Right ventricle myocardium superior (tissue), 1 donor: ENCODE measurements around the gene ELK4. TPM values are rescaled to one million over a fixed set of nuclear protein-coding genes. Genes with fewer than 3 reads are reported as not detected.

ENCODE experiments used
- ATAC-seq: fragments of 200-7000 bp; cut with Tn5 transposase; one replicate; pipeline ENCODE4 v1.9.1; 2020; ENCODE audit warnings: mild to moderate bottlenecking; ENCODE audit not compliant: poor library complexity
- DNase-seq: peaks from one replicate; pipeline ENCODE4 v3.0.0-alpha.2; 2020
- intact Hi-C: fragments of 100-400 bp; cut with DNase I; formaldehyde crosslinking; loops from one replicate; pipeline ENCODE4 v1.11.2; 2022
- total RNA-seq: library from RNA; stranded (reverse); fragmentation: NEBNext Ultra II Directional; extraction: Animal tissue kit (Norgen Biotek cat#: 25700); gene quantifications from one replicate; pipeline ENCODE4 v1.2.1, GENCODE V29; 2021
- donor health status: DM: no; HTN: yes; CAD: no; lungs with severe emphysema.

The ELK4 gene
- total RNA-seq, 1 donor from 2014 or later = 31.1 TPM

DNA sequence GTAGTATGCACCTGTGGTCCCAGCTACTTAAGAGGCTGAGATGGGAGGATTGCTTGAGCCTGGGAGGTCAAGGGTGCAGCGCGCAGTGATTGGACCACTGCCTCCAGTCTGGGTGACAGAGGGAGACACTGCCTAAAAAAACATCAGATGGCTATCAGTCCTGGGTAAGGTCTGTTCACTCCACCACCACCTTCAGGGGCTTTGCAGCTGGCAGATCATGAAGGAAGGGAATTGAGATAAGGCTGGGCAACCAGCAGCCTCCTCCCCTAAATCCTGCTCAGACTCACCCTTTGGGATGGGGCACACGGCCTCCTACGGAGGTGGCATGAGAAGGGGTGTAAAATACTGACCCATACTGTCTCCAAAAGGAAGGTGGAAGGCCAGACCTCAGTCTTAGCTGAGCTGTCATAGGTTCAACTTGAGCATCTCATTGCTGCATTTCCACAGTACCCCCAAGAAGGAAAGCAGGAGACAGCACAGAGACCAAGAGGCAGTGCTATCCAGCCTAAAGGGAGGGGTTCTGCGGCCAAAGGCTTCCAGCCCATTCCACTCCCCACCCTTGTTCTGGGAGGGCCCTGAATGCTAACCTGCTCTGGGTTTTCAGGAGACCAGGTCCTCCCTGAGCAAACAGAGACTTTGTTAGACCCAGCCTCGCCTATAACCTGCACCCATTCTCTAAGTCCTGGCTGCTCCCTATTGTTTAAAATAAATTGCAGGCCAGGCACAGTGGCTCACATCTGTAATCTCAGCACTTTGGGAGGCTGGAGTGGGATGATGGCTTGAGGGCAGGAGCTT, 34.8 kb upstream of the ELK4 start:
- ATAC-seq = no peak
- no peak for DNase-seq
- intact Hi-C loops = no loop called here

DNA sequence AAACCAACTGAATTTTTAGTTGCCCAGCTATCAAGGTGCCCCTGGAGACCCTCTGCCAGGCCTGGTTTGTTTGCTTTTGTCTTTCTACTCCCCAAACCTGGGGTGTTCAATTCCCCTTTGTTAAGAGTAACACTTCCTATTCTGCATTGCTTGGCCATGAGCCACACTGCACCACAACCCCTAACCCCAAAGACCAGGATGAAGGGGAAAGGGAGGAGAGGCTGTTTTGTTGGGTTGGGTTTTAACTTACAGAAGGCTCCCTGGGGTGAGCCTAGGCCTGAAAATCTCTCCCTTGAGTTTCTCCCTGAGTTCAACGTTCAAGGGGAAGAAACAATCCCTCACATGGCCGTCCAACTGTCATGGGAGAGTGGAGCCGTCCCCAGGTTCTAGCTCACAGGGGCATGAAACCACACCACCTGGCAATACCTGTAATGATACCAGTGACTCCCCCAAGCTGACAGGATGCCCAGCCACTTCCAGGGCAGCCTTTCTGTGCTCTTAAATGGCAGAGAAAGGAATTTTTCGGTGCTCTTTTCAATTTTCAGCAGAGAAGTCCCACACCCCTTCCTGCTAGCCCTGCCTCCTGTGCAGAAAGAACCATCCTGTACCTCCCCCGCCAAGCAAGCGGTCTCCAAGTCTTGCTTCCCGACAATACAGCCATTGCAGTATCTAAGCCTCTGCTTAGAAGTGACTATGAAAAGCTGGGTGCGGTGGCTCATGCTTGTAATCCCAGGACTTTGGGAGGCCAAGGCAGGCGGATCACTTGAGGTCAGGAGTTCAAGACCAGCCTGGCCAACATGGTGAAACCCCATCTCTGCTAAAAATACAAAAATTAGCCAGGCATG, 33.6 kb upstream of the ELK4 start:
- ATAC-seq (no peak), DNase-seq (no peak)
- intact Hi-C loops = no loop called here

DNA sequence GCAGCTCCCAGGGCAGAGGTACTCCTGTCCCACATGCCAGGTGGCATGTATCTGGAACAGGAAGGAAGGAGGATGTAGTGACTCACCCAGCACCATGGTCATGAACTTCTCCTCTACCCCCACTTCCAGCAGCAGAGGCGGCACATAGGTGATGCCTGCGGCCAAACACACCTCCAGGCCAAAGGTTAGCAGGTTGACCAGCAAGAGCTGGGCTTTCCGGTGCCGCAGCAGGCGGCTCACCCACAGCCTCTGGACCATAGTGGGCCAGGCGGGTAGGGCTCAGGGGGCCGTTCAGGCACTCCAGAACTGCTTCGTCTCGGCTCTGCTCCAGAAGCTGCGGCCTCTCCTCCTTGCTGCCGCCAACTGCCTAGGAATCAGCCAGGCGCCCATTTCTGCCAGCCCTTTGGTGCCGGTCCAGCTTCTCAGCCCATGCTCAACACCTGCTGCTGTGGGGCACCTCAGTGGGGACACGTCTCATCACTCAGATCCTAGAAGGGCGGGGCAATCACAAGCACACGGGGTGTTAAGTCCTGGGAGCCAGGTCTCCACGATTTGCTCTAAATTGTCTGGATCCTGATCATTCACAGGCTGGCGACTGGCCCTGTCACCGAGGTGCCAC, 32.7 kb upstream of the ELK4 start:
- intact Hi-C loops = loop anchor here (5.0 kb wide), 2 partner anchors 43 to 313 kb away; no protein-coding TSS in a partner anchor
- DNase-seq (no peak), ATAC-seq (no peak)

DNA sequence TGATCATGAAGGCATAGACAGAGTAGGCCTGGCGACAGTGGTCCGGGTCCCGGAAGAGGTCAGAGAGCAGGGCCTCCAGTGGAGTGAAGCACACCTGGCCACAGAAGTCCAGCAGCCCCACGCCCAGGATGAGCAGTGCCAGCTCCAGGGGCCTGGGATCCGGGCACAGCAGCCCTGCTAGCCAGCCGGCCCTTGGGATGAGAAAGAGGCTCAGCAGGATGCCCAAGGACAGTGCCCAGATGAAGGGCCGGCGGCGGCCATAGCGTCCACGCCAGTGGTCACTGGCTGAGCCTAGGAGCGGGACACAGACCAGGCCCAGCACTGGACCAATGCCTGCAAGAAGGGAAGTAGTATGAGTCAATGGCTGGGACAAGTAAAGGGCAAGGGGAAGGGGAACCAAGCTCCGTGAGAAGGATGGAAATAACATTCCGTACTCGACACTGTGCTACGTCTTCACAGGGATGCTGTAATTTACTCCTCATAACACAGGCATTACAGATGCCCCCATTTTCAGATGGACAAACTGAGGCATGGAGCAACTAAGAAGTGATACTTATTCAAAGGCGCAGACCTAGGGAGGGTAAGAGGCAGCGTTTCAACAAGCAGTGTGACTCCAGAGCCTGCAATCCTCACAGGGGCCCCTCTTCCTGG, 31.6 kb upstream of the ELK4 start:
- DNase-seq (no peak), ATAC-seq (no peak)
- intact Hi-C loops = loop anchor here (5.0 kb wide), 2 partner anchors 44 to 314 kb away; no protein-coding TSS in a partner anchor

DNA sequence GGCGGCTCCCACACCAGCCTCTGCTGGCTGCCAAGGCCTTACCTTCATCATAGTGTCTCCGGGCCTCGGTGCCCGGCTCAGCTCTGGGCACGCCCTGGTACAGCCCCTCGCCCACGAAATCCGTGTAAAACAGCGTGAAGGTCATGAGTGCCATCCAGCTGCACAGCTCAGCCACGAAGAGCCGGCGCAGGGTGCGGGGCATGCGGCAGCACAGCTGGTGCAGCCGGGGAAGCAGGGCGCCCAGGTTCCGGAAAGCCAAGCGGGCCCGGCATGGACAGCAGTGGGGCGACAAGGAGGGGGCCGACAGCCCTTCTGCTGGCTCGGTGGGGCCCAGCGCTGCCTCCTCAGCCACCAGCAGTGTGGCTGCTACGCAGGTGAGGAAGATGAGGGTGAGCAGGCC, 31.0 kb upstream of the ELK4 start:
- intact Hi-C loops = loop anchor here (5.0 kb wide), 2 partner anchors 45 to 315 kb away; no protein-coding TSS in a partner anchor
- DNase-seq (no peak), ATAC-seq (no peak)

DNA sequence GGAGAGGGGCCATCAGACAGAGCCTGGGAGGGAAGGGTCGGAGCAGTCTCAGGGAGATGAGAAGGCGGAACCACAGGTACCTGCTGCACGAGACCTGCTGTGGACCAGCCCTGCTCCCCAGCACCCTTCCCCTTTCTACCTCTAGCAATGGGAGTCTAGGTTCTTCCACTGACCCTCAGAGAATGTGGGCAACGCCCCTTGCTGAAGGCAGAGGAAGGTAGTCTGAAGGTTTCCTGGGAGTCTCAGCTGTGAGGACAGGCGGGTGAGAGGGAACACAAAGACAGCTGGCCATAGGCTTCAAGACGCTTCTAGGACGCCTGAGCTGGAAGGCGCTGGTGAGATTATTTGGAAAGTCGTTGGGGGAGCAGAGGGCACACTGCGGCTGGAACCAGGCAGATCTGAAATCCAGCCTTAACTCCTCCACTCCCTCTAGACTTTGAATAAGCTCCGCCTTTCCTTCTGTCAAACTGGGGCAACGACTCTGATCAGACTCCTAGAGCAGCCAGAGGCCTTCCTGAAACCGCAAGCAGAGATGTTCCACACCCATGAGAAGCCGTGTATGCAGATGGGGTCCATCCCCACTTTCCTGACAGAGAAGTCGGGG, 30.4 kb upstream of the ELK4 start:
- intact Hi-C loops = loop anchor here (5.0 kb wide), 2 partner anchors 45 to 315 kb away; no protein-coding TSS in a partner anchor
- no peak for ATAC-seq

DNA sequence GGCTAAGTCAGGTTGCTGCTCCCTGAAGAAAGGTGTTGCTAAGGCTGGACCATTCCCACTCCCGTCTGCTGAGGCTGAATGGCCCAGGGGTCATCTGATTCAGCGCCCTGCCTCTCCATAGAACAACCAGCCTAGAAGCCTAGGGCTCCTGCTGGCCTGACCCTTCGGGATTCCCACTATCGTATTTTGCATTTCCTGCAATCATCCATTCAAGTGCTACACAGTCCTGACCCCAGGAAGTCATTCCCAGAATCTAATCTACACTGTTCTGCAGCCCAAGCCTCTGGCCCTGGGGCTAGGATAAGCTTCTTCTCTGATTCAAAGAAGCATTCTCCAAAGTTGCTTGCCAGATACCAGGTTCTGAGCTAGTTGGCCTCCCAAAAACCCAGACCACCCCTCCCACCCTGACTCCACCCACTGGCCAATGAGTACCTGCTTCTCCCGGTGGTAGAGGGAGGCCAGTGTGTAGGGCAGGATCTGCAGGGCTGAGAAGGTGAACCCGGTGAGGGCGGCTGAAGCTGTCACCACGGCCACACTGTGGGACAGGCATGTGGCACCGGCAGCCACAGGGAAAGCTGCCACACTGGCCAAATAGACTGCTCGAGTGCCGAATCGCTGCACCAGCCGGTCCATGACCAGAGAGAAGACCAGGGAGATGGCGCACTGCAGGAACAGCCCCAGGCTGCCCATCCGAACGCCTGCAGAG, 29.8 kb upstream of the ELK4 start:
- ATAC-seq (no peak), DNase-seq (no peak)
- intact Hi-C loops = loop anchor here (5.0 kb wide), 2 partner anchors 46 to 316 kb away; no protein-coding TSS in a partner anchor

More for the DNA sequence above, 30.4 kb upstream of the ELK4 start:
- no peak for DNase-seq

DNA sequence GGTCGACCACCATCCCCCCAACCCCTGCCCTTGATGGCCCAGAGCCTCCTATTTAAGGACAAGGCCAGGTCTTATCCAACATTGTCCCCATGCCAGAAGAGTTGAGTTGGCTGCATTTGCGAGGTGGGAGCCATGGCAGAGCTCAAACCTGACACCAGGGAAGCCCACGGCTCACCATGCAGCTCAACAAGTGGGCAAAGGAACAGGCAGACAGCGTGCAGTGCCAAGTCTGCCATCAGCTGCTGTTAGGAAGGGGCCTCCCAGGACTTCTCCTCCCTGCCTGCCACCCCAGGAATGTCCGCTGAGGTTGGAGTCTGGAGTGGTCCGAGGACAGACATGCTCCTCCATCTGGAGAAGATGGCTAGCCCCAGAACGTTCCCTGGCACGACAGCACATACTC, 28.6 kb upstream of the ELK4 start:
- DNase-seq (no peak), ATAC-seq (no peak)
- intact Hi-C loops = loop anchor here (5.0 kb wide), 2 partner anchors 47 to 317 kb away; no protein-coding TSS in a partner anchor

DNA sequence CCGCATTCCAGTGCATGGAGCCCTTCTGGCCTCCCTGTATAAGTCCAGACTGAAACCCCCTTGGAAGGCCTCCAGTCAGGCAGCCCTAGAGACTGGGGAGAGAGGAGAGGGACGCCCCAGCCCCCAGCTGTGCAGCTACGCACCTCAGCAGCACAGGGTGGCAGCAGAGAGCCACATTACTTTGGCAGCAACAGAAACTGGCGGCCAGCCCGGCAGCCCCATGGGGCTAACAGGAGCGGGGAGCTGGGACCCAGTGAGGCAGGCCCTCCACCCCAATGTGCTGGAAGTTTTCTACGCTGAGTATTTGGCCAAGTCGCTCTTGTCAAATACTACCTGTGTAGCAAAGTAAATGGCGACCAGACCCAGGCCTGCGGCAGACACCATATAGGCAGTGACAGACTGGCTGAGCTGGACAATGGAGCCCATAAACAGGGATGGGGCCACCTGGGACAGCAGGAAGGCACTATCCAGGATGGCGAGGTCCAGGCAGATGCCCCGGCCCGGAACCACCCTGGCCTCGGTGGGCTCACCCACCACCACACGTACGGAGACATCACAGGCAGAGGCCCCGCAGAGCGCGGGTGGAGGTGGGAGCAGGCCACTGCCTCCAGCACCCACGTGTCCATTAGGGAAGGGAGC, 27.3 kb upstream of the ELK4 start:
- DNase-seq (peak; percentile 91), ATAC-seq (peak; percentile 92)
- intact Hi-C loops = loop anchor here (2.0 to 5.0 kb wide), 2 partner anchors 68 to 132 kb away; no protein-coding TSS in a partner anchor

DNA sequence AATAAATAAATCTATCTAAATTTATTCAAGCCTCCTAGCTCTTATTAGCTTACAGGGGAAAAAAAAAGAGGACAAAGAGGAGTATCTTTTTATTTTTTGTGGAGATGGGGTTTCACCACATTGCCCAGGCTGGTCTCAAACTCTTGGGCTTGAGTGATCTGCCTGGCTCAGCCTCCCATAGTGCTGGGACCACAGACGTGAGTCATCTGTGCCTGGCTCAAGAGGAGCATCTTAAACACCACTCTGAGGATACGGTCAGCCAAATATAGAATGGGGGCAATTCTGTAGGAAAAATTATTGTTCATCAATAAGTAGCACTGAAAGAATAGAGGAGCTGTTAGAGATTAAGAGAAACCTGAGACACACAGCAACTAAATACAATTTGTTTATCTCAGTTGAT, 24.4 kb upstream of the ELK4 start:
- DNase-seq (no peak), ATAC-seq (no peak)
- intact Hi-C loops = loop anchor here (5.0 kb wide), 1 partner anchor 129 kb away; no protein-coding TSS in a partner anchor

DNA sequence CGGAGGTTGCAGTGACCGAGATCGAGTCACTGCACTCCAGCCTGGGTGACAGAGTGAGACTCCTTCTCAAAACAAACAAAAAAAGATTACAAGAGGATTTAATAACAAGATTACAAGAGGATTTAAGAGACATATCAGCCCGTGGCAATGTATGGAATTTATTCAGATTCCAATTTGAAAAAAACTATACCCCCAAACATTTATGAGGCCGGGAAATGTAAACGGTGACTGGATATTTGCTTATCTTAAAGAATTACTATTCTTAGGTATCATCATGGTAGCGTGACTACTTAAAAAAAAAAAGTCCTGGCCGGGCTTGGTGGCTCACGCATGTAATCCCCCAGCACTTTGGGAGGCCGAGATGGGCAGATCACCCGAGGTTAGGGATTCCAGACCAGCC, 21.2 kb upstream of the ELK4 start:
- ATAC-seq (no peak), DNase-seq (no peak)
- intact Hi-C loops = no loop called here

DNA sequence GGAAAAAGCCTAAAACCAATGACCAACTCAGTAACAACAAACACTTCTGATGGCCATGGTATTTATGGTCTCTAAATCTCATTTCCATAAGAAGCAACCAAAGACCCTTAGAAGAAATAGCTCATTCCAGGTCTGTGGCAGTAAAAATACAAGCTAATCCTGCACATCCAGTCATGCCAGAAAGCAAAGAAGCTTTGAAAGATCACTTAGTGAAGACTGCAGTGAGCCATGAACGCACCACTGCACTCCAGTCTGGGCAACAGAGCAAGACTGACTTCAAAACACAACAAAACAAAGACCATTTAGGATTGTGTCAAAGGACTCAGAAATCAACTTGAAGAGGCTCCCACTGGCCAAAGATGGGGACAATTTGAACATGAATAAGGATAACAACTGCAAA, 18.4 kb upstream of the ELK4 start:
- intact Hi-C loops = no loop called here
- ATAC-seq (no peak), DNase-seq (no peak)

DNA sequence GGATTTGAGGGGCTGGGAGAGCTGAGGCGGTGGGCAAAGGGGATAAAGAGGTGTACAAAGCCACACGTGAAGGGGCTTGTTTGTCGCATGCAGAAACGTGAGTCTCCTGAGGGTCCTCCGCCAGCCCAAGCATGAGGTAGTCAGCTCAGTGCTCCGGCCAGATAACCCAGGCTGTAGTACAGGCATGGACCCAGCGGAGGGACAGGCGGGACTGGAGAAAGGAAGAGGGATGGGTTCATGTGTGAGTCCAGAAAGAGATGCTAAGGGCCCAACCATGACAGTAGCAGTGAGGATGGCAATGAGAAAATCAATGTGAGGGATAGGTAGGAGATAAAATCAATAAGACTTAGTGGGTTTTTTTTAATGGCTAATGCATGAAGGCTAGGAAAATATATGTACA, 13.7 kb upstream of the ELK4 start:
- no peak for ATAC-seq
- intact Hi-C loops = no loop called here
- DNase-seq = no peak

DNA sequence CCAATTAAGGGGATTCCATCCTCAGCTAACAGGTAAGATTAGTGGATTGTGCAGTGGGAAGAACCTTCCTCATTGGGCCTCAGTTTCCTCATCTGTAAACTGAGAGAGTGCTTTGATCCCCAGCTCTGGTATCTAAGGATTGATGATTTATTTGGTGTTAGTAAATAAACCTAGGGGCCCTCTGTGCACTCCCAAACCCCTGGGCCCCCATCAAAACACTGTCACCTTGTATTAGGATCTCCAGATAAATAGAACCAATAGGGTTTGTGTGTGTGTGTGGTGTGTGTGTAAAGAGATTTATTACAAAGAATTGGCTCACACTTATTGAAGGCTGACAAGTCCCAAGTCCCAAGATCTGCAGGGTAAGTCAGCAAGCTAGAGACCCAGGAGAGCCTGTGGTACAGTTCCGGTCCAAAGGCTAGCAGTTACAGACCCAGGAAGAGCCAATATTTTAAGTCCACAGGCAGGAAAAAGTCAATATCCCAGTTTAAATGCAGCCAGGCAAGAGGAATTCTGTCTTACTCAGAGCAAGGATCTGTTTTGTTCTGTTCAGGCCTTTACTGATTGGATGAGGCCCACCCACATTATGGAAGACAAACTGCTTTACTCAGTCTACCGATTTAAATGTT, 11.0 kb upstream of the ELK4 start:
- ATAC-seq (no peak), DNase-seq (no peak)
- intact Hi-C loops = no loop called here

DNA sequence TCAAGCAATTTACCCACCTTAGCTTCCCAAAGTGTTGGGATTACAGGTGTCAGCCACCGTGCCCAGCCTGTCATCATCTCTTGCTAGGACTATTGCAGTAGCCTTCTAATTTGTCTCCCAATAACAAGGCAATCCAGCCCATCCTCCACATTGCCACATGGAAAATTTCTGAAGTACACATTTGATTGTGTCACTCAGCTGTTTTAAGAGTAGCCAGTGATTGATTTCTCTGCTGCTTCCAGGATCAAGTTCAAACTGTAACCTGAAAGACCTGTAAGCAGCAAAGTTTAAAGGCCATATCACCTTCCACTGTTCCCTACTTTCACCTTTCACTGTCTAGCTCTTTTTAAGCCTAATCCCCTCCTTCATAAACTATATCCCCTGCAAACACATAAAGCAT, 7.8 kb upstream of the ELK4 start:
- DNase-seq (no peak), ATAC-seq (no peak)
- intact Hi-C loops = no loop called here

DNA sequence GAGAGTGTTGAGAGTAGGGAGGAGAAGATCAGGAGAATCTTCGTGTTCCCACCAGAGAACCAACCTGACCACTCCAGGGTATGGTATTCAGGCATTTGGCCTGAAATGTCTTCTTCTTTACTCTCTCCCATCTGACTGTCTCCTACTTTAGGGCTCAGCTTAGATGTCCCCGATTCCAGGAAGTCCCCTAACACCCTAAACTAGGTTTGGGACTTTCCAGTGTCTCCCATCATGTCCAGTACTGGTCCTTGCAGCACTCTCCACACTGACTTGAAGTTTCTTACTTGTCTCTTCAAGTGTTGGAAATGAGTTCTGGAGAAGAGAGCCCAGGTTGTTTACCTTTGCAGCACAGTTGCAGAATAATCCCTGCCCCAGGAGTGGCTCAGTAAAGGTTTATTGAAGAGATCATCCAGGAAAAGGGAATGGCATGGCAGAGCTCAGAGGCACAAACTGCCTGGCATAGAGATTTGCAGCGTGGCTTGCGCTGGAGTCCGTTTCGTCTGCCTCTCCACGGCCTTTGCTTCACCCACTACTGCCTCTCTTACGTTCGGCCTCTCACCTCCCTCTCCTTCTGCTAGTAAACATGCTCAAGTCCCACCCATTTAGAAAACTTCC, 6.2 kb upstream of the ELK4 start:
- DNase-seq (no peak), ATAC-seq (no peak)
- intact Hi-C loops = no loop called here
